Muscle of arm (tissue), 12 donors: ENCODE measurements around the gene SLC28A1. TPM values are rescaled to one million over a fixed set of nuclear protein-coding genes. Genes with fewer than 3 reads are reported as not detected.
"Not testable (repeated sequence)": the region's sequence is repeated elsewhere in the genome, so short reads cannot be mapped to it uniquely, and the experiment has no call there.

Experiments
- DNase-seq: peaks from one replicate; pipeline ENCODE4 v3.0.0-alpha.2; 2013
- polyA plus RNA-seq, 12 donors: library from polyadenylated mRNA; unstranded; fragments of 120-200 nt; gene quantifications; one replicate each; pipeline ENCODE4 v1.2.1, GENCODE V29; 2013; ENCODE audit not compliant: insufficient read length in 12 of 12

Gene SLC28A1
- polyA plus RNA-seq, 12 donors = 0.12 to 0.57 (median 0.24) TPM; not detected in 2

GRCh38 chr15:84909782-84910181, 25.3 kb downstream of the SLC28A1 start:
- DNase-seq = no peak

DNA sequence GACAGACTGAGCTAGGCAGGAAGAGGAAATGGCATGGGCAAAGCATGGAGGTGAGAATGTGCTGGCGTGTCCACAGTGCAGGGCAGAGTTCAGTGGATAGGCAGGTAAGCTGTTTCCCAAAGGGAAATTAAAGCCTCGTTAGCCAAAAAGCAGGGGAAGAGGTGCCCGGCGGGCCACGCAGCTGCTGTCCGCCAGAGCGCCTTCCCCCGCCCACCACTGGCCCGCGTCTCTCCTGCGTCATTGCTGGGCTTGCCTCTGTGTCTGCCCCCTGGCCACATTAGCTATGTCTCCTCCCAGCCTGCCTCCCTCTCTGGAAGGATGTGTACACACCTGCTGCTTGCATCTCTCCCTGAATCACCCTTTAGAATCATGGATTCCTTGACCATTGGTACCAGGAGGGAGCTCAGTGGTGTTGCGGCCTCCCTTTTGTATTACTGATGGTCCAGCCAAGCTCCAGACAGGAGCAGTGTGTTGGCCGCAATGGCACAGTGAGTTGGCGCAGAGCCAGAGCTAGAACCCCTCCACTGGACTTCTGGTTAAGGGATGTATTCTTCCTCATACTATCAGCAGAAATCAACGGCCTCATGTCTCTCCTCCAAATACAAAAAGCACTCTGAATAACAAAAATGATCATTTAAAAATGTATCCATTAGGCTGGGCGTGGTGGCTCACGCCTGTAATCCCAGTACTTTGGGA, 26.6 kb downstream of the SLC28A1 start:
- DNase-seq = no peak

GRCh38 chr15:84911879-84912660, 27.6 kb downstream of the SLC28A1 start:
- DNase-seq = peak; percentile 92

- DNase-seq = peak; percentile 33
Observed at GRCh38 chr15:84913360-84913723, 28.9 kb downstream of the SLC28A1 start.

DNA sequence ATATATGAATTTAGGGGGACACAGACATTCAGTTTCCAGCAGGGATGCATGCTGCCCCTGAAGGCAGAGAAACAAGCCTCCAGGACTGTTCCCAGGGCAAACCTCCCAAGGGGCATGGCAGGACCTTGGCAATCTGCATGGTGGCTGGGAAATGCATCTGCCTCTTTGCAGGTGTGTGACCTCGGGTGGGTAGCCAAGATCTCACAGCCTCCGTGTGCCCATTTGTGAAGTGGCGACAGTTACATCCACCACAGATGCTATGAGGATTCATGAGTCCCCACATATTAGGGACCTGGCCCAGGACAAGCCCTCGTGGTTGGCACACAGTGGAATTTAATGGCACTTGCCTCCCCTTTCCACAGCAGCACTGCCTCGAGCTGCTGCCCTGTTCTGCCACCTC, 29.9 kb downstream of the SLC28A1 start:
- DNase-seq = no peak

GRCh38 chr15:84914909-84915605, 30.6 kb downstream of the SLC28A1 start:
- DNase-seq = peak; percentile 59

- no peak for DNase-seq
Observed at GRCh38 chr15:84915606-84915958, 31.1 kb downstream of the SLC28A1 start.

- no peak for DNase-seq
Observed at GRCh38 chr15:84917452-84917851, 33.0 kb downstream of the SLC28A1 start.

DNA sequence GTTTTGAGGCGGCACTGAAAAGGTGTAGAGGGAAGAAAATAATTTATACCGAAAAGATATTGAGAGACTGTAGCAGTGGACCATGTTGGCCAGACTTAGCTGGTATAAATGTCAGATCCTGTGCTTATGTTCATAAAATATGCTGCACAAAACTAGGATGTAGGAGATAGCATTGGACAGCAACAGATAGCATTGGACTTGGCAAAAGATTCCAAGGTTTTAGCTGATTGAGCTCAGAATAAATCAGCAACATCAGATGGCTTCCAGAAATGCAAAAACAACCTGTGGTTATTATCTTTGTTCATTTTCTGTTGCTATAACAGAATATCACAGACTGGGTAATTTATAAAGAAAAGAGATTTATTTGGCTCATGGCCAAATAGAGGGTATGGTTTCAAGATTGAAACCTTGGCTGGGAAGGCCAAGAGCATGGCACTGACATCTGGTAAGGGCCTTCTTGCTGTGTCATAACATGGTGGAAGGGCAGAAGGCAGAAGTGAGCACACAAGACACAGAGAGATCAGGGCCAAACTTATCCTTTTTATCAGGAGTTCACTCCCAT, 34.7 kb downstream of the SLC28A1 start:
- no peak for DNase-seq

DNA sequence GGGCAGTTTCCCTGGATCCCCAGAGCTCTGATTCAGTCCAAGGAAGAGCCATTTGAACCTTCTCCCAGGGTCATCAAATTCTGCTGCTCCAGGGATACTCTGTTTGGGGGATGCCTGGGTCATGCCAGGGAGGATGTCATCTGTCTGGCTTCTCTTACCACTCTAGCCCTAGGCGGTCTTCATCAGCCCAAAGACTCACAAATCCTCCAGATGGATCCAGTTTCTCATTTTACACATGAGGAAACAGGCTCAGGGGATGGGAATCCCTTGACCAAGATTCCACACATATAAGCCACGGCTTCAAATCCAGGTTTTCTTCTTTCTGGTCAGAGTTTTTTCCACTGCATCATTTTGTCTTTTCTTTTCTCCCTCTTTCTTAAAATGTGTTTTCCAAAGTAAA, 36.7 kb downstream of the SLC28A1 start:
- no peak for DNase-seq

GRCh38 chr15:84922530-84922929, 38.1 kb downstream of the SLC28A1 start:
- DNase-seq = no peak

DNA sequence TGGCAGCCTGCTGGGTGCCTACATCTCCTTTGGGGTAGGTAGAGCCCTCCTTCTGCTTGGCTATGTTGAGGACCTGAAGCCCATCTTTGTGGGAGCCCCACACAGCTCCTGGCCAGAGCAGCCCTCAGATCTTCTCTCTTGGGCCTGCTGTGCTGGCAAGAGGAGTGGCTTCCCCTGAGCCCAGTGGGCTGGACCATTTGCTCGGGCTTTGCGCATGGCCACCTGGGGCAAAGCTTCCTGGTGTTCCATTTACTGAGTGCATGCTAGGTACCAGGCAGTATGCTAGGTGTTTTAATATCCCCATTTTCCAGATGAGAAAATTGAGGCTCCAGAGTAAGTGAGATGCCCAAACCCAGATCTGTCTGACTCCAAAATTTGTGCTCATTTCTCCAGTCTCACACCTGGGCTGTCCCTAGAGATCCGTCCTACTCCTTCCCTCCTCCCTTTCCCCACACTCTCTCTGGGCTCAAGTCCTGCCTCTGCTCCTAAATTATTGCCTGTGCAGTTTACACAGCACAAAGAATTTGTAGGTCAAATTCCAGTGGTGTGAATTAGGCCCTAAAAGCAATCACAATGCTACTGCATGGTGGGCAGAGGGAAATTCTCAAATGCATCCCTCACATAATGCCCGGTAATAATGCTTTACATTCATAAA, 39.7 kb downstream of the SLC28A1 start:
- no peak for DNase-seq

- DNase-seq = not testable (repeated sequence)
Observed at GRCh38 chr15:84924821-84925569, 40.5 kb downstream of the SLC28A1 start.

DNA sequence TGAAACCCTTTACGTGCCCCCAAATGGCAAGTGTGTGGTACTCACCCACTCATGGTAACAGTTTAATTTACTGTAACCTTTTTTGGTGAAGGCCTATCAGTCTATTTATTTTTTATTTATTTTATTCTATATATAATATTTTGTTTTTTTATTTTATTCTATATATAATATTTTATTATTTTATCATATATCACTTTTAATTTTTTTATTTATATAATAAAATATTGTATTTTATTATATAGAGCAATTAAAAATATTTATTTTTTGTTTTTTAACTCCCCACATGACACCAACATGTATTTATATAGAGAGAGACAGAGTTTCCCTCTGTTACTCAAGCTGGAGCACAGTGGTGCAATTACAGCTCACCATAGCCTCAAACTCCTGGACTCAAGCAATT, 41.4 kb downstream of the SLC28A1 start:
- DNase-seq = no peak

GRCh38 chr15:84926491-84927230, 42.2 kb downstream of the SLC28A1 start:
- no peak for DNase-seq

GRCh38 chr15:84928843-84929168, 44.3 kb downstream of the SLC28A1 start:
- no peak for DNase-seq

GRCh38 chr15:84929795-84930603, 45.5 kb downstream of the SLC28A1 start:
- no peak for DNase-seq

- DNase-seq = no peak
Observed at GRCh38 chr15:84934942-84935729, 50.7 kb downstream of the SLC28A1 start.

DNA sequence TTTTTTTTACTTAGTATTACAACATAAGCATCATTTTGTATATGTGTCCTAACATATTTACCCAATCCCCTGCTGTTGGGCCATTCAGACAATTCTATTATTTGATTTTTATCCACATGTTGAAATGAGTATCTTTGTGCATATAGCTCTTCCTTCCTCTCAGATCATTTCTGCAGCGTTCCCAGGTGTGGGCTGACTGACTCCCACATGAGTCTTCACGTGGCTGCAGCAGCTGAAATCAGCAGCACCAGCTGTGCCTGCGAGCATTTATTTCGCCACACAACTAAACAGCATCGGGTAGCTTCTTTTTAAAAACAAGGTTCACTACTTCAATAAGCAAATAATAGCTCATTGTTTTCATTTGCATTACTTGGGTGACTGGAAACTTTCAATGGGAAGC, 52.7 kb downstream of the SLC28A1 start:
- DNase-seq = no peak
